Endothelial cell of umbilical vein (primary cell): ENCODE data around the gene PTPRO. TPM values are rescaled to one million over a fixed set of nuclear protein-coding genes. Genes with fewer than 3 reads are reported as not detected.

Experiments used
- BruUV-seq: library from RNA; stranded (reverse); fragments of 400-500 nt; replicated peaks from 2 replicates; lab custom pipeline; 2021; lab: Mats Ljungman, UMichigan
- CTCF ChIA-PET: fragments of 300-600, 350-600 bp; sonication (Branson Sonifier 250); formaldehyde crosslinking; loops from one replicate; lab custom pipeline; 2021; ENCODE audit warnings: antibody characterized with exemption, inconsistent platforms; lab: Charles Lee
- POLR2A ChIA-PET: fragments of 300-600, 350-600 bp; sonication (Branson Sonifier 250); formaldehyde crosslinking; loops from one replicate; lab custom pipeline; 2021; ENCODE audit warnings: antibody characterized with exemption, inconsistent platforms; lab: Charles Lee
- DNase-seq: peaks from one replicate; pipeline ENCODE4 v3.0.0-alpha.2; 2011; ENCODE audit warnings: low read depth, low spot score
- FAIRE-seq: peaks from 2 replicates; lab custom pipeline; 2011; peaks lifted over from hg19 to GRCh38; lab: Jason Lieb, UNC
- H2AFZ ChIP-seq: 2 replicates; pipeline ENCODE4 v1.6.0; 2012; ENCODE audit warnings: low read depth, low read length, control low read depth, inconsistent platforms
- H3K27ac ChIP-seq: 2 replicates; pipeline ENCODE4 v1.5.1; 2011; ENCODE audit warnings: low read depth, mild to moderate bottlenecking, control low read depth, low read length, moderate library complexity; ENCODE audit not compliant: insufficient read depth
- H3K27me3 ChIP-seq, 2 experiments: 2 replicates each; pipeline versions ENCODE4 v1.6.0 to v1.6.1; 2011; ENCODE audit warnings: low read length in 2 of 2, mixed read lengths in 1 of 2; ENCODE audit not compliant: control insufficient read depth in 2 of 2, insufficient read depth in 2 of 2
- H3K36me3 ChIP-seq, 2 experiments: 2 replicates in 1 of 2; 3 replicates in 1 of 2; pipeline ENCODE4 v1.5.1; 2011; ENCODE audit warnings: low read length in 2 of 2, mild to moderate bottlenecking in 1 of 2, moderate library complexity in 1 of 2; ENCODE audit not compliant: control insufficient read depth in 2 of 2, insufficient read depth in 2 of 2; ENCODE audit errors: extremely low read depth in 1 of 2
- H3K4me1 ChIP-seq: 3 replicates; pipeline ENCODE4 v1.5.1; 2011; ENCODE audit warnings: mild to moderate bottlenecking, low read length; ENCODE audit not compliant: control insufficient read depth, insufficient read depth; ENCODE audit errors: extremely low read depth
- H3K4me2 ChIP-seq: 2 replicates; pipeline ENCODE4 v1.6.1; 2011; ENCODE audit warnings: low read length, control low read depth, mixed read lengths; ENCODE audit not compliant: insufficient read depth
- H3K4me3 ChIP-seq, 3 experiments: fragments of 200-600 bp in 1 of 3; sonication (generic), shearing (Covaris generic) in 1 of 3; replicated peaks in 1 of 3; 2 replicates each; pipeline ENCODE4 v1.5.1; 2011 to 2016; ENCODE audit warnings: control low read depth in 3 of 3, low read length in 3 of 3, mild to moderate bottlenecking in 2 of 3, inconsistent platforms in 1 of 3, low read depth in 1 of 3, moderate library complexity in 1 of 3; ENCODE audit not compliant: insufficient read depth in 1 of 3
- H3K79me2 ChIP-seq: 2 replicates; pipeline ENCODE4 v1.6.0; 2012; ENCODE audit warnings: low read length, inconsistent platforms; ENCODE audit not compliant: control insufficient read depth, insufficient read depth
- H3K9ac ChIP-seq: replicated peaks from 2 replicates; pipeline ENCODE3; 2011; ENCODE audit warnings: low read length, control low read depth; ENCODE audit not compliant: insufficient read depth; ENCODE audit errors: extremely low read depth
- H3K9me1 ChIP-seq: replicated peaks from 3 replicates; pipeline ENCODE4 v1.6.0; 2011; ENCODE audit warnings: mild to moderate bottlenecking, low read length; ENCODE audit not compliant: control insufficient read depth, insufficient read depth; ENCODE audit errors: extremely low read depth
- H3K9me3 ChIP-seq: replicated peaks from 2 replicates; pipeline ENCODE4 v1.5.1; 2012; ENCODE audit warnings: low read length, inconsistent platforms; ENCODE audit not compliant: control insufficient read depth, insufficient read depth
- H4K20me1 ChIP-seq: replicated peaks from 2 replicates; pipeline ENCODE3; 2011; ENCODE audit warnings: mild to moderate bottlenecking, low read length; ENCODE audit not compliant: control insufficient read depth, insufficient read depth; ENCODE audit errors: extremely low read depth
- EZH2 ChIP-seq: IDR thresholded peaks from 2 replicates; pipeline ENCODE4 v1.6.1; 2012; ENCODE audit warnings: borderline replicate concordance, low read depth, mild to moderate bottlenecking, moderate library complexity, low read length, inconsistent platforms; ENCODE audit not compliant: severe bottlenecking
- FOS ChIP-seq: IDR thresholded peaks from 2 replicates; pipeline ENCODE4 v1.6.1; 2011; ENCODE audit warnings: mild to moderate bottlenecking, low read length, moderate library complexity, borderline replicate concordance; ENCODE audit not compliant: insufficient read depth
- GATA2 ChIP-seq: IDR thresholded peaks from 2 replicates; pipeline ENCODE4 v1.7.0; 2011; ENCODE audit warnings: low read depth, mild to moderate bottlenecking, moderate library complexity, mixed read lengths, low read length; ENCODE audit not compliant: insufficient read length, insufficient read depth
- JUN ChIP-seq: IDR thresholded peaks from 2 replicates; pipeline ENCODE4 v1.6.1; 2011; ENCODE audit warnings: borderline replicate concordance, low read depth; ENCODE audit not compliant: insufficient read length, insufficient read depth
- MAX ChIP-seq: IDR thresholded peaks from 2 replicates; pipeline ENCODE4 v1.6.1; 2011; ENCODE audit not compliant: insufficient read depth, insufficient read length
- MYC ChIP-seq: IDR thresholded peaks from one replicate; pipeline ENCODE4 v1.6.1; 2011; ENCODE audit warnings: mild to moderate bottlenecking, low read depth, low read length
- POLR2A ChIP-seq: IDR thresholded peaks from 2 replicates; pipeline ENCODE4 v1.6.1; 2012; ENCODE audit warnings: low read depth, mild to moderate bottlenecking, control low read depth, low read length
- POLR2AphosphoS5 ChIP-seq: IDR thresholded peaks from 2 replicates; pipeline ENCODE4 v1.6.1; 2012; ENCODE audit warnings: low read depth, mild to moderate bottlenecking, control low read depth, low read length, moderate library complexity; ENCODE audit not compliant: insufficient read depth
- dilution Hi-C: fragments of 300-500 bp; cut with MboI; formaldehyde crosslinking; loops from one replicate; pipeline ENCODE4 v1.15.0; 2019; ENCODE audit warnings: low sequenced_read_pairs; ENCODE audit not compliant: extremely low pct_ligation_motif_present
- intact Hi-C: fragments of 100-400 bp; cut with micrococcal nuclease; formaldehyde crosslinking; loops from one replicate; pipeline ENCODE4 v1.10.0; 2022
- polyA plus RNA-seq, 4 experiments: library from polyadenylated mRNA; depleted of rRNA in 3 of 4; stranded (reverse) in 3 of 4; unstranded in 1 of 4; fragments of >200 nt; gene quantifications; 2 replicates each; pipeline versions ENCODE4 v1.2.1 to v1.2.3, GENCODE V29; 2011 to 2012; ENCODE audit warnings: missing spikeins in 1 of 4
- total RNA-seq: library from RNA; stranded (reverse); gene quantifications from 2 replicates; pipeline ENCODE4 v1.2.3, GENCODE V29; 2021
- TF ChIP-seq, protein P1 (sequence below), 2 donors: IDR thresholded peaks; 1 replicate in 1 of 2; 2 replicates in 1 of 2; pipeline ENCODE4 v1.5.1; 2011; ENCODE audit warnings: low read length in 2 of 2, mild to moderate bottlenecking in 2 of 2, moderate library complexity in 2 of 2, control low read depth in 1 of 2, inconsistent platforms in 1 of 2, low read depth in 1 of 2; ENCODE audit not compliant: insufficient read depth in 1 of 2; ENCODE audit errors: extremely low read depth in 1 of 2

Gene PTPRO
- total and polyA plus RNA-seq, 2 donors (not counting 3 experiments of a cell fraction or from before 2014, with no cell fraction given), result not detected

GRCh38 chr12:15372352-15372751 is 50.0 kb downstream of the PTPRO start:
- no peak overlapping the region for H3K9ac ChIP-seq
- no peak overlapping the region for H3K27ac ChIP-seq
- no peak for TF ChIP-seq MAX
- no peak for TF ChIP-seq MYC
- no peak for TF ChIP-seq FOS
- TF ChIP-seq, protein P1, sequence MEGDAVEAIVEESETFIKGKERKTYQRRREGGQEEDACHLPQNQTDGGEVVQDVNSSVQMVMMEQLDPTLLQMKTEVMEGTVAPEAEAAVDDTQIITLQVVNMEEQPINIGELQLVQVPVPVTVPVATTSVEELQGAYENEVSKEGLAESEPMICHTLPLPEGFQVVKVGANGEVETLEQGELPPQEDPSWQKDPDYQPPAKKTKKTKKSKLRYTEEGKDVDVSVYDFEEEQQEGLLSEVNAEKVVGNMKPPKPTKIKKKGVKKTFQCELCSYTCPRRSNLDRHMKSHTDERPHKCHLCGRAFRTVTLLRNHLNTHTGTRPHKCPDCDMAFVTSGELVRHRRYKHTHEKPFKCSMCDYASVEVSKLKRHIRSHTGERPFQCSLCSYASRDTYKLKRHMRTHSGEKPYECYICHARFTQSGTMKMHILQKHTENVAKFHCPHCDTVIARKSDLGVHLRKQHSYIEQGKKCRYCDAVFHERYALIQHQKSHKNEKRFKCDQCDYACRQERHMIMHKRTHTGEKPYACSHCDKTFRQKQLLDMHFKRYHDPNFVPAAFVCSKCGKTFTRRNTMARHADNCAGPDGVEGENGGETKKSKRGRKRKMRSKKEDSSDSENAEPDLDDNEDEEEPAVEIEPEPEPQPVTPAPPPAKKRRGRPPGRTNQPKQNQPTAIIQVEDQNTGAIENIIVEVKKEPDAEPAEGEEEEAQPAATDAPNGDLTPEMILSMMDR (IDR thresholded peaks at IDR 0.05; ENCODE audit: extremely low read depth in 1 of 2, insufficient read depth in 1 of 2, low read depth in 1 of 2, low read length in 2 of 2), result no peak
- TF ChIP-seq EZH2, result no peak
- TF ChIP-seq JUN, result no peak
- TF ChIP-seq GATA2, result no peak
- no peak for TF ChIP-seq POLR2AphosphoS5
- TF ChIP-seq POLR2A, result no peak
- intact Hi-C loops (no loop called here), dilution Hi-C loops (no loop called here)
- no peak overlapping the region for H3K4me2 ChIP-seq
- BruUV-seq, result no TSS peak
- no peaks in the 10 kb centered on the region for H3K36me3 ChIP-seq
- H2AFZ ChIP-seq, result no peak overlapping the region
- H3K4me3 ChIP-seq, result no peak overlapping the region
- H3K9me1 ChIP-seq, result no peaks in the 10 kb centered on the region
- no peaks in the 10 kb centered on the region for H3K9me3 ChIP-seq
- POLR2A ChIA-PET, result no interaction called here
- no peaks in the 10 kb centered on the region for H3K79me2 ChIP-seq
- peaks cover 0 to 6% of the 10 kb centered on the region in 2 experiments for H3K27me3 ChIP-seq
- DNase-seq, result no peak
- CTCF ChIA-PET, result no interaction called here
- H3K4me1 ChIP-seq, result no peaks in the 10 kb centered on the region
- no peaks in the 10 kb centered on the region for H4K20me1 ChIP-seq
- no peak for FAIRE-seq
